PC-3 (cell line): ENCODE results near the gene P2RY4.

ENCODE experiments used
- CTCF ChIP-seq: fragments of 300-600 bp; sonication (generic); conservative IDR thresholded peaks from 2 replicates; pipeline ENCODE4 v1.5.1; 2017; ENCODE audit warnings: antibody characterized with exemption, low read depth, mild to moderate bottlenecking, low read length
- EZH2 ChIP-seq: fragments of 300-600 bp; sonication (generic); IDR thresholded peaks from one replicate; pipeline ENCODE4 v1.6.1; 2017; ENCODE audit warnings: antibody characterized with exemption, mild to moderate bottlenecking, low read length; ENCODE audit not compliant: unreplicated experiment

- TF ChIP-seq CTCF (no peak), EZH2 (no peak)
Observed at GRCh38 chrX:70252491-70252890, 7.5 kb downstream of the P2RY4 start.
